GM13976 (cell line): ENCODE data around the gene MAML2.

Experiments used
- DNase-seq: peaks from one replicate; pipeline ENCODE4 v3.0.0; 2012; ENCODE audit warnings: low spot score
- in situ Hi-C: fragments of 300-500 bp; cut with MboI; formaldehyde crosslinking; loops from one replicate; pipeline ENCODE4 v1.12.0; 2022; ENCODE audit warnings: low sequenced_read_pairs, mixed read lengths, inconsistent platforms; ENCODE audit not compliant: unreplicated experiment
- TF ChIP-seq, protein P1 (sequence below): IDR thresholded peaks from 2 replicates; pipeline ENCODE4 v1.5.1; 2012; ENCODE audit warnings: borderline replicate concordance, mild to moderate bottlenecking; ENCODE audit not compliant: insufficient read depth; ENCODE audit errors: extremely low read depth, missing control alignments, control extremely low read depth

The MAML2 gene

DNA sequence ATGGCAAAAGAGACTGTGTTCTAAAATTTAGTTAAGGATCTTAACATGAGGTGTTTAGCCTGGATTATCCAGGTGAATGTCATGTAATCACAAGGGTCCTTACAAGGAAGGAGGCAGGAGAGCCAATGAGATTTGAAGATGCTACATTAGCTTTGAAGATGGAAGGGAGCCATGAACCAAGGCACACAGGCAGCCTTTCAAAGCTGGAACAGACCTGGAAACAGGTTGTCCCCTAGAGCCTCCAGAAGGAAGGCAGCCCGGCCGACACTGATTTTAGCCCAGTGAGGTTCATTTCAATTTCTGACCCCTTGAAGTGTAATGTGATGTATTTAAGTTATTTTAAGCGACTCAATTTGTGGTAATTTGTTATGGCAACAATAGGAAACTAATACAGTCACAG, 223.8 kb downstream of the MAML2 start:
- in situ Hi-C loops, result no loop called here
- TF ChIP-seq, protein P1, sequence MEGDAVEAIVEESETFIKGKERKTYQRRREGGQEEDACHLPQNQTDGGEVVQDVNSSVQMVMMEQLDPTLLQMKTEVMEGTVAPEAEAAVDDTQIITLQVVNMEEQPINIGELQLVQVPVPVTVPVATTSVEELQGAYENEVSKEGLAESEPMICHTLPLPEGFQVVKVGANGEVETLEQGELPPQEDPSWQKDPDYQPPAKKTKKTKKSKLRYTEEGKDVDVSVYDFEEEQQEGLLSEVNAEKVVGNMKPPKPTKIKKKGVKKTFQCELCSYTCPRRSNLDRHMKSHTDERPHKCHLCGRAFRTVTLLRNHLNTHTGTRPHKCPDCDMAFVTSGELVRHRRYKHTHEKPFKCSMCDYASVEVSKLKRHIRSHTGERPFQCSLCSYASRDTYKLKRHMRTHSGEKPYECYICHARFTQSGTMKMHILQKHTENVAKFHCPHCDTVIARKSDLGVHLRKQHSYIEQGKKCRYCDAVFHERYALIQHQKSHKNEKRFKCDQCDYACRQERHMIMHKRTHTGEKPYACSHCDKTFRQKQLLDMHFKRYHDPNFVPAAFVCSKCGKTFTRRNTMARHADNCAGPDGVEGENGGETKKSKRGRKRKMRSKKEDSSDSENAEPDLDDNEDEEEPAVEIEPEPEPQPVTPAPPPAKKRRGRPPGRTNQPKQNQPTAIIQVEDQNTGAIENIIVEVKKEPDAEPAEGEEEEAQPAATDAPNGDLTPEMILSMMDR, result no peak
- DNase-seq, result no peak

DNA sequence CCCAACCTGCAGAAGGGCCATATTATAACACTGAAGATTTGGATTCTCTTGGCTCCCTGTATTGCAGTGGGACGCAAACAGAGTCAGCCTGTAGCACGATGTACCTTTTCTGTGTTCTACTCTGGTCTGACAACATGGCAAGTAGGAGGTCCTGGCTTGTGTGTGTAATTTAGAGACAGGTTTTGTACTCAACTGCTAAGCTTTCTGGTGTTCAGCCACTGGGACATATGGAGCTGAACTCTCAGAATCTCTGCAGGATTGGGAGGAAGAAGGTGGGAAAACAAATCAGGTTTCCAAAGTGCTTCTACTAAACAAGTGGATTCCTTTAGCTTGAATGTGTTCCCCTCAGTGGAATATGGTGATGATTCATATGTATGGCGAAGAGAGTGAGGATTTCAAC, 226.6 kb downstream of the MAML2 start:
- TF ChIP-seq, protein P1, result no peak
- in situ Hi-C loops, result no loop called here
- DNase-seq, result no peak

DNA sequence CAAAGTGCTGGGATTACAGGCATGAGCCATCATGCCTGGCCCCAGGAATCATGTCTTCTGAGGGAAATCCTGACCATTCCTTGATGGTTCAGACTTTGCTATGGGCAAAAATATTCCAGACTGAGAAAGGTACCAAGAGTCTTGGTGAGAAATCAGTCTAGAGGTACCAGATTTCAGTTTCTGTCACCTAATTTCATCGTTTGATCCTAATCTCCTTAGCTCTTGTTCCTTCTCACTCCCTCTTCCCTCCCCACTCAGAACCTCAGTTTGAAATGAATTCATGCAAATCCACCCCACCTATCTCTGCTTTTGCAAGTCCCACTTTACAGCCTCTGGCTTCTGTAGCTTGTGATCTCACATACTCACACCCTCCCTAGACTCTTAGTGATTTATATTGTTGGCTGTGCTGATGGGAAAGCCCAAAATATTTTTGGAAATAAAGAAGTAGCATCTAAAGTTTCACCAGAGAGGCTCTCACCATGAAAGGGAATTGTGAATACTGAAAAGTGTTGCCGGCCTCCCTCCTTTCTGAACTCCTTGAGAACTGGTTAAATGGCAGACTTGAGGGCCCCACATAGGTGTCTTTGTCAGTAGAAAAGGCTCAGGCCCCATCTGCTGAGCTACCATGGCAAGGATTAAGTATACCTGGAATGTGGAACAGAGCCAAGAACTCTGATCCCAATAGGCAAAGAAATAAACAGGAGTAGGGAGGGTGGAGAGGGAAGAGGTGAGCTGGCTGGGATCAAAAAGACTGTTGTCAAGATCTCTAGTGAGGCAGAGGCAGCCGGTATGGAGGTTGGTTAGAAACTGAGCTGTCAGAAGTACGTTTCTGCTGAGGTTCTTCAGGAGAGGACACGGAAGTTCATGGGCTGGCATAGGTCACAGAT, 228.6 kb downstream of the MAML2 start:
- TF ChIP-seq, protein P1, result no peak
- DNase-seq, result peak; percentile 26
- in situ Hi-C loops, result no loop called here

DNA sequence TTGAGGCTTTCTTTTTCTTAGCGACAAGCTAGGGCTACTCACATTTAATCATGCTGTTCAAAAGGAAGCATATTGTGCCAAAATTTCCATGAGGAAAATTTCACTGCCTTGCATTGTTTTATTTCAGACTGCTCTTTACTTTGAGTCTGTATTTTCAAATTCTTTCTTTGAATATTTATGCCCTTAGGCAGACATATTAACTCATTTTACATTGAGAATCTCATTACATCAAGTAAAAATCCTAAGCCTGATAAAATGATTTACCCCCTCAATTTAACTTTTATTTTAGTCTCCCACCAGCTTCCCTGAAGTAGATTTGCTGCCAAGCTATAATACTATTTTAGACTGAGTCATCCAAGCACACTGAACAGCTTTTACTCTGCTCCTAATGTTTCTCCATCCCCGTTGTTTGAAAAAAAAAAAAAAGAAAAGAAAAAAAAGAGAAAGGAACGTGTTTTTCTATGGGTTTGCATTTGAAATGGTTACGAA, 229.8 kb downstream of the MAML2 start:
- TF ChIP-seq, protein P1, result no peak
- in situ Hi-C loops, result no loop called here
- no peak for DNase-seq

DNA sequence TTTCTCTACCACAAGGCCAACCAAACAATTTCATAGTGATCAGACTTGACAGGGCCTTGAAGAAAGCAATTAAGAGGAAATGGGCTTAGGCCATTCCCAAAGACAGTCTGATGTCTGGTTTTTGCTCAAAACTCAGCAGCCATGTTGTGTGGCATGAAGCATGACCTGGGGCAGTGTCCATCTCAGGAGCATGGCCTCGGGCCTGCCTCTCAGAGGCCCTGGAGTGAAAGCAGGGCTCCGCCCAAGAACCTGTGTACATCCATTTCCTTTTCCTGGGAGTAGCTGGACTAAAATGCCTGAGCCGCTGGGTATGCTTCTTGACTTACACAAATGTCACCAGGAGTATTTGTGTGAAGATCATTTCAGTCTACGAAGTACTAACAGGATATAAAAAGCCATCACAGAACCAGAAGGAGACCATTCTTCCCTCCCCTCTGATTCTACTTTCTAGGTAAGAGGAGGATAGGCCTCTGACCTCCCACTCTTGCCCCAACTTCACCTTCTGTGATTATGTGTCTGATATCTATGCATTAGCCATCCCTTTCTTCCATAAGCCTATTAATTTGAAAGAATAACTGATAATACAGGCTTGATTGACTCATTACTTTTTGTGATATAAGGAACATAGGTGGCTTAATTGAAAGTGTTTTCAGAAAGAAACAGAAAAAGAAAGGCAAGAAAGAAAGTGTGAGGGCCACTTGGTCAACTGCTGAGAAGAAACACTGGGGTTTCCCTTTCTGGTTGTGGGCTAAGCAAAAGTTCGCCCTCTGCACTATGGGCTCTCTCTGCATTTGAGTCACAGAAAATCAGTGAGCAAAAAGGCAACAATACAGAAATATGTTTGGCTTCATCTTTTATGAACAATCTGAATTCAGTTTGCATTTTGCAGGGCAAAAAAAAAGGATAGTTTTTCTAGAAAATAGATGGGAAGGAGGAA, 230.5 kb downstream of the MAML2 start:
- DNase-seq, result peak; percentile 58
- TF ChIP-seq, protein P1, result no peak
- in situ Hi-C loops, result no loop called here

DNA sequence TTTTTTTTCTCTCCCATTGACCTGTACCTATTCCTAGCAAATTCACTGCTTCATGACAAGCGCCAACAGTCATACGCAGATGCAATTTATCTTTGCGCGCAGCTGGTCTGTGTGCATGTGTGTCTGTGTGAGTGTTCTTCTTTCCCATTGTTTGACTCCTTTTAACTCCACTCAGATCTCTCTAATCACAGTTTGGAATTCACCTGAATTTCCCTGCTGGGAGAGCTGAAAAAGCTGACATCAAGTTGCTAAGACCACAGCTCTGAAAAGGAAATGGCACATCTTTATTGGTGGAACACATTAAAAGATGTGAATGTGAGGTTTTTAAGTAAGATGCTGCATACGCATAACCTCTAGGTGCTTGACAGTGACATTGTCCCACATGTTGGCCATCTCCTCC, 231.7 kb downstream of the MAML2 start:
- no peak for DNase-seq
- TF ChIP-seq, protein P1, result no peak
- in situ Hi-C loops, result no loop called here
